IMR-90 (cell line): Measurements from ENCODE around the gene CTNNA1. TPM values are rescaled to one million over a fixed set of nuclear protein-coding genes. Genes with fewer than 3 reads are reported as not detected.

Experiments used
- ATAC-seq: fragments of 200-7000 bp; cut with Tn5 transposase; 2 replicates; pipeline ENCODE4 v1.9.1; 2020; ENCODE audit warnings: low read depth, mild to moderate bottlenecking, moderate library complexity
- BruUV-seq: library from RNA; stranded (reverse); fragments of 400-500 nt; replicated peaks from 2 replicates; lab custom pipeline; 2021; lab: Mats Ljungman, UMichigan
- CTCF ChIA-PET: fragments of 300-600 bp; formaldehyde crosslinking; extraction: SDS; loops from one replicate; lab custom pipeline; 2021; ENCODE audit warnings: antibody characterized with exemption; lab: Yijun Ruan, JAX
- POLR2A ChIA-PET: fragments of 300-600 bp; sonication (Branson Sonifier 250); formaldehyde crosslinking; loops from one replicate; lab custom pipeline; 2022; ENCODE audit warnings: antibody characterized with exemption; ENCODE audit not compliant: unreplicated experiment; lab: Charles Lee
- DNase-seq: peaks from one replicate; pipeline ENCODE4 v3.0.0; 2013
- H2AFZ ChIP-seq: replicated peaks from 2 replicates; pipeline ENCODE3; 2013; ENCODE audit warnings: low read length, mild to moderate bottlenecking; ENCODE audit not compliant: poor library complexity
- H2AK5ac ChIP-seq: 2 replicates; pipeline ENCODE4 v1.6.1; 2013; ENCODE audit warnings: low read depth, low read length, inconsistent platforms
- H2AK9ac ChIP-seq: replicated peaks from 2 replicates; pipeline ENCODE3; 2013; ENCODE audit warnings: mild to moderate bottlenecking, low read depth, low read length, moderate library complexity; ENCODE audit not compliant: poor library complexity
- H2BK120ac ChIP-seq: 2 replicates; pipeline ENCODE4 v1.6.1; 2013; ENCODE audit warnings: low read depth, low read length, inconsistent platforms
- H2BK15ac ChIP-seq: 3 replicates; pipeline ENCODE4 v1.6.1; 2013; ENCODE audit warnings: low read depth, low read length, inconsistent platforms
- H2BK20ac ChIP-seq: 2 replicates; pipeline ENCODE4 v1.6.1; 2013; ENCODE audit warnings: low read depth, mild to moderate bottlenecking, inconsistent platforms, low read length, moderate library complexity
- H2BK5ac ChIP-seq: 2 replicates; pipeline ENCODE4 v1.6.1; 2013; ENCODE audit warnings: mild to moderate bottlenecking, low read depth, low read length, inconsistent platforms; ENCODE audit not compliant: poor library complexity, severe bottlenecking
- H3K14ac ChIP-seq: replicated peaks from 2 replicates; pipeline ENCODE4 v1.6.1; 2013; ENCODE audit warnings: low read depth, low read length, inconsistent platforms
- H3K18ac ChIP-seq: 2 replicates; pipeline ENCODE4 v1.6.1; 2013; ENCODE audit warnings: low read depth, low read length, control low read depth
- H3K23ac ChIP-seq: 2 replicates; pipeline ENCODE4 v1.6.1; 2013; ENCODE audit warnings: low read depth, low read length, inconsistent platforms
- H3K27ac ChIP-seq: 2 replicates; pipeline ENCODE4 v1.5.1; 2013; ENCODE audit warnings: mild to moderate bottlenecking, control low read depth, low read length; ENCODE audit not compliant: insufficient read depth
- H3K27me3 ChIP-seq: 2 replicates; pipeline ENCODE4 v1.6.1; 2013; ENCODE audit warnings: low read length; ENCODE audit not compliant: control insufficient read depth, insufficient read depth
- H3K36me3 ChIP-seq: 2 replicates; pipeline ENCODE4 v1.6.1; 2013; ENCODE audit warnings: low read length, mixed read lengths; ENCODE audit not compliant: control insufficient read depth, insufficient read depth
- H3K4ac ChIP-seq: 2 replicates; pipeline ENCODE4 v1.6.1; 2013; ENCODE audit warnings: low read depth, low read length, inconsistent platforms
- H3K4me1 ChIP-seq: 2 replicates; pipeline ENCODE4 v1.6.1; 2013; ENCODE audit warnings: low read length, mixed read lengths; ENCODE audit not compliant: control insufficient read depth, insufficient read depth
- H3K4me2 ChIP-seq: 2 replicates; pipeline ENCODE4 v1.6.1; 2013; ENCODE audit warnings: low read depth, mild to moderate bottlenecking, control low read depth, low read length, moderate library complexity
- H3K4me3 ChIP-seq: 2 replicates; pipeline ENCODE4 v1.5.1; 2013; ENCODE audit warnings: low read depth, mild to moderate bottlenecking, control low read depth, low read length, moderate library complexity; ENCODE audit not compliant: insufficient read depth
- H3K56ac ChIP-seq: 2 replicates; pipeline ENCODE4 v1.6.1; 2013; ENCODE audit warnings: low read length, inconsistent platforms; ENCODE audit not compliant: insufficient read depth; ENCODE audit errors: extremely low read depth
- H3K79me1 ChIP-seq, 2 experiments: 2 replicates each; pipeline ENCODE4 v1.6.1; 2013; ENCODE audit warnings: low read length in 2 of 2, inconsistent platforms in 1 of 2, low read depth in 1 of 2
- H3K9ac ChIP-seq: 2 replicates; pipeline ENCODE4 v1.6.1; 2013; ENCODE audit warnings: low read depth, low read length, control low read depth
- H3K9me1 ChIP-seq: 2 replicates; pipeline ENCODE4 v1.6.1; 2013; ENCODE audit warnings: low read length, inconsistent platforms; ENCODE audit not compliant: insufficient read depth
- H3K9me3 ChIP-seq: 2 replicates; pipeline ENCODE4 v1.6.1; 2013; ENCODE audit warnings: low read length; ENCODE audit not compliant: control insufficient read depth, insufficient read depth
- H4K20me1 ChIP-seq: 2 replicates; pipeline ENCODE4 v1.6.1; 2013; ENCODE audit warnings: low read length, inconsistent platforms; ENCODE audit not compliant: insufficient read depth
- H4K5ac ChIP-seq: 2 replicates; pipeline ENCODE4 v1.6.1; 2013; ENCODE audit warnings: mild to moderate bottlenecking, low read depth, low read length, control low read depth
- H4K8ac ChIP-seq, 2 experiments: 2 replicates each; pipeline ENCODE4 v1.6.1; 2013; ENCODE audit warnings: low read depth in 2 of 2, low read length in 2 of 2, control low read depth in 1 of 2, inconsistent platforms in 1 of 2
- H4K91ac ChIP-seq: 2 replicates; pipeline ENCODE4 v1.6.1; 2013; ENCODE audit warnings: low read depth, low read length, inconsistent platforms; ENCODE audit not compliant: insufficient read depth
- BHLHE40 ChIP-seq: fragments of 150-350 bp; IDR thresholded peaks from 2 replicates; pipeline ENCODE4 v1.6.1; 2016; ENCODE audit warnings: mild to moderate bottlenecking, low read depth, low read length
- CEBPB ChIP-seq: IDR thresholded peaks from 2 replicates; pipeline ENCODE4 v1.6.1; 2012; ENCODE audit warnings: low read depth, low read length, improper control_type of control experiment
- CHD1 ChIP-seq: IDR thresholded peaks from 2 replicates; pipeline ENCODE4 v1.6.1; 2012; ENCODE audit warnings: low read depth, low read length, improper control_type of control experiment
- FOS ChIP-seq: fragments of 150-350 bp; IDR thresholded peaks from 2 replicates; pipeline ENCODE4 v1.6.1; 2016; ENCODE audit warnings: low read depth, low read length
- MAFK ChIP-seq: IDR thresholded peaks from 2 replicates; pipeline ENCODE4 v1.6.1; 2012; ENCODE audit warnings: low read depth, low read length, improper control_type of control experiment
- MAZ ChIP-seq: IDR thresholded peaks from 2 replicates; pipeline ENCODE4 v1.6.1; 2012; ENCODE audit warnings: low read depth, mild to moderate bottlenecking, low read length, improper control_type of control experiment, moderate library complexity, borderline replicate concordance
- MXI1 ChIP-seq: IDR thresholded peaks from 2 replicates; pipeline ENCODE4 v1.6.1; 2012; ENCODE audit warnings: low read depth, mild to moderate bottlenecking, low read length, moderate library complexity, borderline replicate concordance
- NFE2L2 ChIP-seq: fragments of 150-350 bp; IDR thresholded peaks from 2 replicates; pipeline ENCODE4 v1.6.1; 2016; ENCODE audit warnings: low read depth, mild to moderate bottlenecking, low read length
- RAD21 ChIP-seq: IDR thresholded peaks from 2 replicates; pipeline ENCODE4 v1.6.1; 2012; ENCODE audit warnings: low read length, improper control_type of control experiment
- SMC3 ChIP-seq: fragments of 150-350 bp; IDR thresholded peaks from 2 replicates; pipeline ENCODE4 v1.6.1; 2016; ENCODE audit warnings: low read depth, mild to moderate bottlenecking, antibody characterized with exemption, low read length, moderate library complexity
- WGBS, 2 experiments: methylation state at CpG; one replicate each; pipeline versions ENCODE4 v1.1.5 to v1.1.7; 2013; ENCODE audit warnings: missing lambda C conversion rate in 2 of 2; ENCODE audit not compliant: insufficient read length in 1 of 2; ENCODE audit errors: extremely low coverage in 2 of 2; 5-methylcytosine and 5-hydroxymethylcytosine counted together
- dilution Hi-C: fragments of 300-500 bp; cut with HindIII; formaldehyde crosslinking; loops from one replicate; pipeline ENCODE4 v1.14.3; 2018; ENCODE audit warnings: low sequenced_read_pairs; ENCODE audit not compliant: unreplicated experiment
- in situ Hi-C: fragments of 300-500 bp; cut with MboI; formaldehyde crosslinking; loops from 3 replicates; pipeline ENCODE4 v1.14.3; 2019; ENCODE audit warnings: low sequenced_read_pairs, inconsistent platforms, mixed read lengths
- intact Hi-C: fragments of 100-400 bp; cut with micrococcal nuclease; formaldehyde crosslinking; loops from 2 replicates; pipeline ENCODE4 v1.10.0; 2022
- polyA plus RNA-seq, 3 experiments: library from polyadenylated mRNA; depleted of rRNA; stranded (reverse); fragments of >200 nt; gene quantifications; 2 replicates each; pipeline ENCODE4 v1.2.3, GENCODE V29; 2012; ENCODE audit warnings: low replicate concordance in 1 of 3
- total RNA-seq: library from RNA; depleted of rRNA; stranded (reverse); fragments of >200 nt; gene quantifications from 2 replicates; pipeline ENCODE4 v1.2.3, GENCODE V29; 2012
- TF ChIP-seq, protein P1 (sequence below): fragments of 150-350 bp; IDR thresholded peaks from 2 replicates; pipeline ENCODE4 v1.6.1; 2017; ENCODE audit warnings: mild to moderate bottlenecking, antibody characterized with exemption, low read length, low read depth
- TF ChIP-seq, protein P2 (sequence below): conservative IDR thresholded peaks from 2 replicates; pipeline ENCODE4 v1.5.1; 2012; ENCODE audit warnings: mild to moderate bottlenecking, low read depth, low read length, improper control_type of control experiment

Gene CTNNA1
- total and polyA plus RNA-seq, 2 of the 4 experiments (the other 2 are of a cell fraction): 220 to 471 TPM

GRCh38 chr5:138807182-138807581, 54.0 kb downstream of the CTNNA1 start:
- H4K8ac ChIP-seq: no peak overlapping the region
- in situ Hi-C loops: no loop called here

More at GRCh38 chr5:138807182-138807581, 54.0 kb downstream of the CTNNA1 start:
- H3K4ac ChIP-seq: no peak overlapping the region
- no peak overlapping the region for H2AFZ ChIP-seq
- CTCF ChIA-PET: interaction anchor here (0.9 to 1.4 kb wide), 2 partner anchors 9 to 17 kb away, joined by 3 to 4 read pairs; no protein-coding TSS in a partner anchor
- WGBS, 2 experiments: no CpG with 5 or more reads among the region's 1 CpG
- no peak for ATAC-seq
- H4K5ac ChIP-seq: no peak overlapping the region
- H2BK5ac ChIP-seq: no peak overlapping the region
- dilution Hi-C loops: no loop called here
- H2AK9ac ChIP-seq: no peak overlapping the region
- H3K9me3 ChIP-seq: no peaks in the 10 kb centered on the region
- H3K14ac ChIP-seq: no peak overlapping the region
- peaks cover 10% of the 10 kb centered on the region for H3K36me3 ChIP-seq
- peaks cover 30 to 73% of the 10 kb centered on the region in 2 experiments for H3K79me1 ChIP-seq
- H2BK120ac ChIP-seq: no peak overlapping the region
- no peak overlapping the region for H3K4me2 ChIP-seq
- no peak overlapping the region for H2AK5ac ChIP-seq
- BruUV-seq: no TSS peak
- peaks cover 5% of the 10 kb centered on the region for H3K4me1 ChIP-seq
- TF ChIP-seq BHLHE40: no peak
- no peak for TF ChIP-seq FOS
- no peak for TF ChIP-seq CHD1
- TF ChIP-seq, protein P1, sequence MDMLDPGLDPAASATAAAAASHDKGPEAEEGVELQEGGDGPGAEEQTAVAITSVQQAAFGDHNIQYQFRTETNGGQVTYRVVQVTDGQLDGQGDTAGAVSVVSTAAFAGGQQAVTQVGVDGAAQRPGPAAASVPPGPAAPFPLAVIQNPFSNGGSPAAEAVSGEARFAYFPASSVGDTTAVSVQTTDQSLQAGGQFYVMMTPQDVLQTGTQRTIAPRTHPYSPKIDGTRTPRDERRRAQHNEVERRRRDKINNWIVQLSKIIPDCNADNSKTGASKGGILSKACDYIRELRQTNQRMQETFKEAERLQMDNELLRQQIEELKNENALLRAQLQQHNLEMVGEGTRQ: no peak
- TF ChIP-seq MAFK: no peak
- TF ChIP-seq SMC3: no peak
- no peak for TF ChIP-seq RAD21
- TF ChIP-seq, protein P2, sequence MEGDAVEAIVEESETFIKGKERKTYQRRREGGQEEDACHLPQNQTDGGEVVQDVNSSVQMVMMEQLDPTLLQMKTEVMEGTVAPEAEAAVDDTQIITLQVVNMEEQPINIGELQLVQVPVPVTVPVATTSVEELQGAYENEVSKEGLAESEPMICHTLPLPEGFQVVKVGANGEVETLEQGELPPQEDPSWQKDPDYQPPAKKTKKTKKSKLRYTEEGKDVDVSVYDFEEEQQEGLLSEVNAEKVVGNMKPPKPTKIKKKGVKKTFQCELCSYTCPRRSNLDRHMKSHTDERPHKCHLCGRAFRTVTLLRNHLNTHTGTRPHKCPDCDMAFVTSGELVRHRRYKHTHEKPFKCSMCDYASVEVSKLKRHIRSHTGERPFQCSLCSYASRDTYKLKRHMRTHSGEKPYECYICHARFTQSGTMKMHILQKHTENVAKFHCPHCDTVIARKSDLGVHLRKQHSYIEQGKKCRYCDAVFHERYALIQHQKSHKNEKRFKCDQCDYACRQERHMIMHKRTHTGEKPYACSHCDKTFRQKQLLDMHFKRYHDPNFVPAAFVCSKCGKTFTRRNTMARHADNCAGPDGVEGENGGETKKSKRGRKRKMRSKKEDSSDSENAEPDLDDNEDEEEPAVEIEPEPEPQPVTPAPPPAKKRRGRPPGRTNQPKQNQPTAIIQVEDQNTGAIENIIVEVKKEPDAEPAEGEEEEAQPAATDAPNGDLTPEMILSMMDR: no peak
- no peak for TF ChIP-seq CEBPB
- no peak for TF ChIP-seq MAZ
- TF ChIP-seq NFE2L2: no peak
- TF ChIP-seq MXI1: no peak
- no peak overlapping the region for H3K18ac ChIP-seq
- H3K56ac ChIP-seq: no peak overlapping the region
- H3K27me3 ChIP-seq: no peaks in the 10 kb centered on the region
- H3K23ac ChIP-seq: no peak overlapping the region
- H4K20me1 ChIP-seq: peaks cover 47% of the 10 kb centered on the region
- intact Hi-C loops: no loop called here
- no peak overlapping the region for H3K27ac ChIP-seq
- H3K9ac ChIP-seq: no peak overlapping the region
- no peak for DNase-seq
- no peak overlapping the region for H2BK15ac ChIP-seq
- peaks cover 11% of the 10 kb centered on the region; the same call in 1 of the 2 replicates for H3K9me1 ChIP-seq
- H3K4me3 ChIP-seq: no peak overlapping the region
- POLR2A ChIA-PET: no interaction called here
- H2BK20ac ChIP-seq: no peak overlapping the region
- no peak overlapping the region for H4K91ac ChIP-seq
